C4-2B (cell line): ENCODE measurements around the gene DNAH3.

Source experiments
- CTCF ChIP-seq: fragments of 450-650 bp; conservative IDR thresholded peaks from 2 replicates; pipeline ENCODE4 v1.5.1; 2017; ENCODE audit warnings: mild to moderate bottlenecking
- ZFX ChIP-seq: fragments of 450-650 bp; IDR thresholded peaks from 2 replicates; pipeline ENCODE4 v1.6.1; 2017

- TF ChIP-seq CTCF (no peak), ZFX (no peak)
Observed at GRCh38 chr16:21190599-21190998, 40.0 kb upstream of the DNAH3 start.
